Measurements from ENCODE around the gene PTDSS2. TPM values are rescaled to one million over a fixed set of nuclear protein-coding genes. Genes with fewer than 3 reads are reported as not detected.

The PTDSS2 gene
- total and polyA plus RNA-seq, 2 donors (not counting 1 experiment from before 2014, with no cell fraction given): 22.1 to 29.0 TPM

DNA sequence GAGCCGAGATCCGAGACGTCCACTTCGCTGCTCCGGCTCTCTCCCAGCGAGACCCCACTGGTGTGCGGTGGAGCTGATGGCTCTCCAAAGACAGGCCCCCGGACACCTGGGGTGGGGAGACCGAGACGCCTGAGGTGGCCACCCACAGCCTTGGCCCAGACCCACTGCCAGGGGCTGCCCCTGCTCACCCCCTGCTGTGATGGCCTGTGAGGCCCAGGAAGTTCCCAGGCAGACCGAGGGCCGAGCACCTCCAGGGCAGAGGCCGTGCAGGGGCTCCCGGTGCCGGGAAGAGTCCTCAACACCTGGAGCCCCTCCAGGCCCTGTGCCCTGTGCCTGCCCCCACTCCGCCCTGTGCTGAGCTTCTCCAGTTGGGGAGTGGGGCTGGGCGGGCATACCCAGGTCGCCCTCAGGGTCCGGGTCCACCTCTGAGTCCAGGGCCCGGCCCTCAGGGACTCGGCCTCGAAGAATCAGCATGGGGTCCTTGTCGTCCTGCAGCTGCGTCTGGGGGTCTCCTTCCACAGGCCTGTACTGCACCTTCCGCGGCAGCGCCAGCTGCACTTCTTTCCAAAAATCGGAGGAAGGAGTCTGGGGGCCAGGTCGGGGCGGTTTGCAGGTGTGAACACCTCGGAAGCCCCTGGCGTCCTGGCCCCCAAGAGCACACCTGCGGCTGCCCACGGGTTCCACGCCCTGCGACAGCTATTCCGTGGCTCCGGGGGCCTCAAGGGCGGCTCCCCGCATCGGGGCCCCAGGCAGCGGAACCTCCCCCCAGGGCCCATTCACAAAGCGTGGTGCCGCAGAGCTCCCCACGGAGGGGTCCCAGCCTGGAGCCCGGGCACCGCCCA, 43.9 kb upstream of the PTDSS2 start:
- Histone ChIP-seq H3K36me3 (replicated peaks in 1 of 2; ENCODE audit: control extremely low read depth in 1 of 2, control insufficient read depth in 1 of 2, extremely low read depth in 1 of 2, insufficient read depth in 2 of 2, low read length in 1 of 2) (no peaks in the 10 kb centered on the region), H3K4me1 (ENCODE audit: control insufficient read depth in 2 of 2, insufficient read depth in 2 of 2, low read length in 2 of 2) (peaks cover 7 to 19% of the 10 kb centered on the region in 2 donors), H3K4me3 (ENCODE audit: control extremely low read depth in 1 of 5, extremely low read depth in 1 of 5, insufficient read depth in 1 of 5, low read depth in 2 of 5, low read length in 4 of 5) (peak overlapping the region in 4 of 5 experiments; percentile 40 to 63 (median 54)), H3K27me3 (replicated peaks in 1 of 4; ENCODE audit: control extremely low read depth in 1 of 4, control insufficient read depth in 3 of 4, insufficient read depth in 4 of 4, low read length in 3 of 4) (peaks cover 0 to 11% (median 0%) of the 10 kb centered on the region in 4 experiments), H3K27ac (ENCODE audit: low read length in 2 of 2) (peak overlapping the region; percentile 25 to 67), H3K4me2 (replicated peaks; ENCODE audit: low read depth, low read length, poor library complexity, severe bottlenecking) (peak overlapping the region; percentile 97), H4K20me1 (ENCODE audit: control insufficient read depth, insufficient read depth, low read length, poor library complexity, severe bottlenecking) (peaks cover 10% of the 10 kb centered on the region), H2AFZ (ENCODE audit: insufficient read depth, low read depth, low read length, poor library complexity, severe bottlenecking) (peak overlapping the region; percentile 68), H3K79me2 (ENCODE audit: control insufficient read depth, insufficient read depth, low read length) (no peaks in the 10 kb centered on the region), H3K9me3 (ENCODE audit: control extremely low read depth in 1 of 3, control insufficient read depth in 2 of 3, insufficient read depth in 1 of 3, low read length in 2 of 3) (peaks cover 0 to 6% (median 0%) of the 10 kb centered on the region in 3 donors), H3K9ac (ENCODE audit: low read length) (peak overlapping the region; percentile 71)
- 76% methylated on average over 47 of the region's 47 CpGs for WGBS (ENCODE audit: insufficient coverage)
- no peak for ATAC-seq (ENCODE audit: low read depth)
- Mint-ChIP-seq H3K9me3 (ENCODE audit: insufficient read depth) (no peaks in the 10 kb centered on the region), H3K4me3 (peak overlapping the region; percentile 63), H3K27ac (peak overlapping the region; percentile 59), H3K4me1 (peaks cover 7% of the 10 kb centered on the region), H3K27me3 (no peaks in the 10 kb centered on the region)
- intact Hi-C loops (cut with micrococcal nuclease): no loop called here
- ChIA-PET POLR2A (interaction anchor here (0.6 to 2.2 kb wide), 13 partner anchors 9 to 977 kb away, joined by 3 to 23 read pairs (median 6); partner anchors contain the start of genes BET1L, HRAS, LRRC56 and PHRF1), CTCF (interaction anchor here (0.8 to 3.0 kb wide), 9 partner anchors 9 to 400 kb away, joined by 3 to 34 read pairs (median 3); partner anchors contain the start of genes BET1L, LRRC56, PTDSS2 and RIC8A)
- TF ChIP-seq, protein P1, sequence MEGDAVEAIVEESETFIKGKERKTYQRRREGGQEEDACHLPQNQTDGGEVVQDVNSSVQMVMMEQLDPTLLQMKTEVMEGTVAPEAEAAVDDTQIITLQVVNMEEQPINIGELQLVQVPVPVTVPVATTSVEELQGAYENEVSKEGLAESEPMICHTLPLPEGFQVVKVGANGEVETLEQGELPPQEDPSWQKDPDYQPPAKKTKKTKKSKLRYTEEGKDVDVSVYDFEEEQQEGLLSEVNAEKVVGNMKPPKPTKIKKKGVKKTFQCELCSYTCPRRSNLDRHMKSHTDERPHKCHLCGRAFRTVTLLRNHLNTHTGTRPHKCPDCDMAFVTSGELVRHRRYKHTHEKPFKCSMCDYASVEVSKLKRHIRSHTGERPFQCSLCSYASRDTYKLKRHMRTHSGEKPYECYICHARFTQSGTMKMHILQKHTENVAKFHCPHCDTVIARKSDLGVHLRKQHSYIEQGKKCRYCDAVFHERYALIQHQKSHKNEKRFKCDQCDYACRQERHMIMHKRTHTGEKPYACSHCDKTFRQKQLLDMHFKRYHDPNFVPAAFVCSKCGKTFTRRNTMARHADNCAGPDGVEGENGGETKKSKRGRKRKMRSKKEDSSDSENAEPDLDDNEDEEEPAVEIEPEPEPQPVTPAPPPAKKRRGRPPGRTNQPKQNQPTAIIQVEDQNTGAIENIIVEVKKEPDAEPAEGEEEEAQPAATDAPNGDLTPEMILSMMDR (IDR thresholded peaks at IDR 0.05): no peak
- TF ChIP-seq EZH2 (IDR thresholded peaks at IDR 0.05; ENCODE audit: borderline replicate concordance, insufficient read depth, low read depth, low read length, poor library complexity, severe bottlenecking): no peak
- peak; percentile 38 for DNase-seq

Measured in B cell (primary cell).